Upper lobe of right lung (tissue), 1 donor: Measurements from ENCODE around the gene BCL2L14. TPM values are rescaled to one million over a fixed set of nuclear protein-coding genes. Genes with fewer than 3 reads are reported as not detected.

Experiments used
- ATAC-seq: fragments of 200-7000 bp; cut with Tn5 transposase; one replicate; pipeline ENCODE4 v1.9.1; 2020; ENCODE audit warnings: mild to moderate bottlenecking, moderate library complexity
- DNase-seq: peaks from one replicate; pipeline ENCODE4 v3.0.0-alpha.2; 2020
- H3K27ac ChIP-seq: fragments of 200-600 bp; one replicate; pipeline ENCODE4 v1.8.0; 2022
- H3K27me3 ChIP-seq: fragments of 200-600 bp; one replicate; pipeline ENCODE4 v1.8.0; 2022; ENCODE audit warnings: mild to moderate bottlenecking
- H3K36me3 ChIP-seq: fragments of 200-600 bp; one replicate; pipeline ENCODE4 v1.8.0; 2022
- H3K4me1 ChIP-seq: fragments of 200-600 bp; one replicate; pipeline ENCODE4 v1.8.0; 2022
- H3K4me3 ChIP-seq: fragments of 200-600 bp; one replicate; pipeline ENCODE4 v1.8.0; 2022; ENCODE audit warnings: mild to moderate bottlenecking
- H3K9me3 ChIP-seq: fragments of 200-600 bp; one replicate; pipeline ENCODE4 v1.8.0; 2022
- CTCF ChIP-seq: fragments of 200-600 bp; IDR thresholded peaks from one replicate; pipeline ENCODE4 v1.8.0; 2022; ENCODE audit warnings: antibody characterized with exemption
- intact Hi-C: fragments of 100-400 bp; cut with DNase I; formaldehyde crosslinking; loops from one replicate; pipeline ENCODE4 v1.11.0; 2022
- total RNA-seq: library from RNA; stranded (reverse); fragmentation: NEBNext Ultra II Directional; extraction: Animal tissue kit (Norgen Biotek cat#: 25700); gene quantifications from one replicate; pipeline ENCODE4 v1.2.1, GENCODE V29; 2021
- donor health status: DM: no; HTN: yes; CAD: no; lungs with severe emphysema.

The BCL2L14 gene
- total RNA-seq, 1 donor from 2014 or later, result 1.4 TPM

GRCh38 chr12:12081836-12082497, 11.2 kb downstream of the BCL2L14 start:
- Histone ChIP-seq H3K27ac (peak overlapping the region; percentile 55), H3K4me1 (peaks cover 12% of the 10 kb centered on the region), H3K9me3 (no peaks in the 10 kb centered on the region), H3K36me3 (no peaks in the 10 kb centered on the region), H3K27me3 (no peaks in the 10 kb centered on the region), H3K4me3 (no peak overlapping the region)
- no peak for DNase-seq
- ATAC-seq, result peak; percentile 70
- peak; percentile 41 for TF ChIP-seq CTCF
- intact Hi-C loops, result loop anchor here (10.0 kb wide), 1 partner anchor 253 kb away; no protein-coding TSS in a partner anchor

- H3K4me1 ChIP-seq, result peaks cover 12% of the 10 kb centered on the region
- intact Hi-C loops, result loop anchor here (10.0 kb wide), 1 partner anchor 251 kb away; no protein-coding TSS in a partner anchor
- no peaks in the 10 kb centered on the region for H3K36me3 ChIP-seq
- TF ChIP-seq CTCF, result no peak
- DNase-seq (no peak), ATAC-seq (peak; percentile 17)
- no peaks in the 10 kb centered on the region for H3K27me3 ChIP-seq
- H3K27ac ChIP-seq, result no peak overlapping the region
- H3K4me3 ChIP-seq, result no peak overlapping the region
- H3K9me3 ChIP-seq, result no peaks in the 10 kb centered on the region
Observed at GRCh38 chr12:12083688-12084087, 12.9 kb downstream of the BCL2L14 start.

GRCh38 chr12:12086362-12086761, 15.6 kb downstream of the BCL2L14 start:
- Histone ChIP-seq H3K9me3 (no peaks in the 10 kb centered on the region), H3K27ac (no peak overlapping the region), H3K27me3 (no peaks in the 10 kb centered on the region), H3K36me3 (no peaks in the 10 kb centered on the region), H3K4me3 (no peak overlapping the region), H3K4me1 (peaks cover 12% of the 10 kb centered on the region)
- peak; percentile 6 for ATAC-seq
- DNase-seq, result no peak
- TF ChIP-seq CTCF, result no peak
- intact Hi-C loops, result loop anchor here (10.0 kb wide), 1 partner anchor 248 kb away; no protein-coding TSS in a partner anchor

- no peak for DNase-seq
- ATAC-seq, result no peak
- H3K27ac ChIP-seq, result no peak overlapping the region
- H3K4me1 ChIP-seq, result peaks cover 10% of the 10 kb centered on the region
- H3K36me3 ChIP-seq, result no peaks in the 10 kb centered on the region
- intact Hi-C loops, result loop anchor here (10.0 kb wide), 1 partner anchor 248 kb away; no protein-coding TSS in a partner anchor
- no peak overlapping the region for H3K4me3 ChIP-seq
- H3K9me3 ChIP-seq, result no peaks in the 10 kb centered on the region
- no peak for TF ChIP-seq CTCF
- no peaks in the 10 kb centered on the region for H3K27me3 ChIP-seq
Observed at GRCh38 chr12:12086973-12087692, 16.4 kb downstream of the BCL2L14 start.

- TF ChIP-seq CTCF, result no peak
- intact Hi-C loops, result loop anchor here (10.0 kb wide), 1 partner anchor 247 kb away; no protein-coding TSS in a partner anchor
- Histone ChIP-seq H3K27ac (no peak overlapping the region), H3K4me1 (peaks cover 9% of the 10 kb centered on the region), H3K27me3 (no peaks in the 10 kb centered on the region), H3K36me3 (no peaks in the 10 kb centered on the region), H3K4me3 (no peak overlapping the region), H3K9me3 (no peaks in the 10 kb centered on the region)
- DNase-seq (no peak), ATAC-seq (no peak)
Observed at GRCh38 chr12:12087693-12088034, 16.9 kb downstream of the BCL2L14 start.
